Ureter (tissue), 1 donor: ENCODE results near the gene WWP2. TPM values are rescaled to one million over a fixed set of nuclear protein-coding genes. Genes with fewer than 3 reads are reported as not detected.

ENCODE experiments used
- total RNA-seq: library from RNA; stranded (reverse); gene quantifications from one replicate; pipeline ENCODE4 v1.2.4, GENCODE V29; 2023
- donor health status: DM: yes; HTN: yes; CAD: no.

The WWP2 gene
- total RNA-seq, 1 donor from 2014 or later: 97.8 TPM

Other genes starting within 250 kb of the WWP2 start
- gene NFAT5, start 196.4 kb upstream of the WWP2 start, total RNA-seq: 117 TPM
- 31.3 TPM for gene NQO1, start 35.8 kb upstream of the WWP2 start, total RNA-seq
- gene NOB1, start 7.4 kb upstream of the WWP2 start, total RNA-seq: 60.6 TPM
- 2.2 TPM for gene CLEC18A, start 189.0 kb downstream of the WWP2 start, total RNA-seq